Measurements from ENCODE around the gene CALHM6.

DNA sequence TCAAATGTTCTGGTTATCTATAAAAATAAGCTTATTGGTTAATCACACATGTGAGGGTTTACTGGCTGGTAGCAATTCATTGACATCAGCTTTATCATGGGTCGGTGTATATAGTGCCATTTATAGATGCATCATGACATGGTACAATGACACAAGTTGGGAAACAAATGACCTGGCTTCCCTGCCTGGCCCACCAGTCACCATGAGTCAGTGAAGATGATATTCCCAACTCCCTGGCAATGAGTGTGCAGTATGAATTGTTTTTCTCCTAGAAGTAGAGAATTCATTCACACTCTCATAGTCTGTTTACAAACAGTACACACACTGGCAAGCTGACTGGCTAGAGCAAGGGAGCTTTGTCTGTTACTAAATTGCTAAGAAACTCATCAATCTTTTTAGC is 37.2 kb upstream of the CALHM6 start:
- TF ChIP-seq, protein P1, sequence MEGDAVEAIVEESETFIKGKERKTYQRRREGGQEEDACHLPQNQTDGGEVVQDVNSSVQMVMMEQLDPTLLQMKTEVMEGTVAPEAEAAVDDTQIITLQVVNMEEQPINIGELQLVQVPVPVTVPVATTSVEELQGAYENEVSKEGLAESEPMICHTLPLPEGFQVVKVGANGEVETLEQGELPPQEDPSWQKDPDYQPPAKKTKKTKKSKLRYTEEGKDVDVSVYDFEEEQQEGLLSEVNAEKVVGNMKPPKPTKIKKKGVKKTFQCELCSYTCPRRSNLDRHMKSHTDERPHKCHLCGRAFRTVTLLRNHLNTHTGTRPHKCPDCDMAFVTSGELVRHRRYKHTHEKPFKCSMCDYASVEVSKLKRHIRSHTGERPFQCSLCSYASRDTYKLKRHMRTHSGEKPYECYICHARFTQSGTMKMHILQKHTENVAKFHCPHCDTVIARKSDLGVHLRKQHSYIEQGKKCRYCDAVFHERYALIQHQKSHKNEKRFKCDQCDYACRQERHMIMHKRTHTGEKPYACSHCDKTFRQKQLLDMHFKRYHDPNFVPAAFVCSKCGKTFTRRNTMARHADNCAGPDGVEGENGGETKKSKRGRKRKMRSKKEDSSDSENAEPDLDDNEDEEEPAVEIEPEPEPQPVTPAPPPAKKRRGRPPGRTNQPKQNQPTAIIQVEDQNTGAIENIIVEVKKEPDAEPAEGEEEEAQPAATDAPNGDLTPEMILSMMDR (IDR thresholded peaks at IDR 0.05) = no peak
- no peak for TF ChIP-seq EZH2 (IDR thresholded peaks at IDR 0.05)
- TF ChIP-seq EZH2phosphoT487 (IDR thresholded peaks at IDR 0.05) = no peak
